HG03378 (cell line): Measurements from ENCODE around the gene DMGDH.
"Not testable (repeated sequence)": the region's sequence is repeated elsewhere in the genome, so short reads cannot be mapped to it uniquely, and the experiment has no call there.

ENCODE experiments used
- ATAC-seq: cut with Tn5 transposase; IDR thresholded peaks from one replicate; pipeline ENCODE4 v1.9.1; 2021; ENCODE audit warnings: mild to moderate bottlenecking, moderate library complexity; ENCODE audit not compliant: unreplicated experiment

DMGDH gene

DNA sequence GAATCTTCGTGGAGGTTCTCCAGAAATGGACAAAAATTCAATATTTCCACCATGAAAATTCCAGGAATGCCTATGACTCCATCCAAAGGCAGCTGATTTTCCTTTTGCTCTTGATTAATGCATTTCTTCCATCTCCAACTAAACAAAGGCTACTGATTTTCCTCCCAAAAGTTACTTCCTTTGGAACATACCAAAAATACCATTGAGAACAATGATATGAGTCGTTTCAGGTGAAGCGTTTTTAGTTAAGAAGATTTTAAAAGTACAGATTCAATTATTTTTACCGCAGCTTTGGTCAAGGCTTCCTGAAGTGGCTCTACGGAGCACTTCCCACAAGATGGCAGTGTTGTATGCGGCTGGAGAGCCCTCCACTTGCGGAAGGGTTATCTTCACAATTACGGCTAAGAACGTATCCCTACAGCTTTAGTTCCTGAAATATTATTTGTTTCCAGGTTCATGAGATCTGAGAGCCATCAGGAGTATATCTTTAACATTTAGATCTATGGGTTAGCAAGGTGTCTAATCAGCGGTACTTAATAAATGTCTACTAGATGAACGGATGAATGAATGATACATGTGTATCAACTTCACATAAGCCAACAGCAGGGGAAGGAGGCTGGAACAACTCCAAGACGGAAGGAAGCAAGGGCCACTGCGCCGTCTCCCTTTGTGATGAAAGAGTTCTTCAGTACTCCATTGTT, 48.5 kb downstream of the DMGDH start:
- no peak for ATAC-seq

DNA sequence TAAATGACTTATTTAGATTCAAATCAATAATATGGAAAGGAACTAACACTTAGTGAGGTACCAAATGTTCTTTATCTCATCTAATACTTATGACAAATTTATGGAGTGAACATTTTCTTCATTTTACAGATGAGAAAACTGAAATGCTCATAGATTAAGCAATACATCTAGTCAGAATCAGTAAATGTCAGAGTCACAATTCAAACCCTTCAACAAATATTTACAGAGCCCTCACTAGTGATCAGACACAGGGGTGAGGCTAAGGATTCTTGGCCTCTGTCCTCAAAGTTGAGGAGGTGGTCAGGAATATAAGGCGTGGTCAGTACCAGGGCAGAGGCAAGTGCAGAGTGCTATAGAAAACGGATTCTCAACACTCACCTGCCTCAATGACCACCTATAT, 54.8 kb downstream of the DMGDH start:
- no peak for ATAC-seq

DNA sequence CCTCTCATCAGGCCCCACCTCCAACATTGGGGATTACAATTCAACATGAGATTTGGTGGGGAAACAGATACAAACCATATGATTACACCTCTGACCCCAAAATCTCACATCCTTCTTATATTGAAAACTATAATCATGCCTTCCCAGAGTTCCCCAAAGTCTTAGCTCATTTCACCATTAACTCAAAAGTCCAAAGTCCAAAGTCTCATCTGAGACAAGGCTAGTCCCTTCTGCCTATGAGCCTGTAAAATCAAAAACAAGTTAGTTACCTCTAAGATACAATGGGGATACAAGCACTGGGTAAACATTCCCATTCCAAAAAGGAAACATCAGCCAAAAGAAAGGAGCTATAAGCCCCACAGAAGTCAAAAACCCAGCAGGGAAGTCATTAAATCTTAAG, 57.6 kb downstream of the DMGDH start:
- no peak for ATAC-seq

DNA sequence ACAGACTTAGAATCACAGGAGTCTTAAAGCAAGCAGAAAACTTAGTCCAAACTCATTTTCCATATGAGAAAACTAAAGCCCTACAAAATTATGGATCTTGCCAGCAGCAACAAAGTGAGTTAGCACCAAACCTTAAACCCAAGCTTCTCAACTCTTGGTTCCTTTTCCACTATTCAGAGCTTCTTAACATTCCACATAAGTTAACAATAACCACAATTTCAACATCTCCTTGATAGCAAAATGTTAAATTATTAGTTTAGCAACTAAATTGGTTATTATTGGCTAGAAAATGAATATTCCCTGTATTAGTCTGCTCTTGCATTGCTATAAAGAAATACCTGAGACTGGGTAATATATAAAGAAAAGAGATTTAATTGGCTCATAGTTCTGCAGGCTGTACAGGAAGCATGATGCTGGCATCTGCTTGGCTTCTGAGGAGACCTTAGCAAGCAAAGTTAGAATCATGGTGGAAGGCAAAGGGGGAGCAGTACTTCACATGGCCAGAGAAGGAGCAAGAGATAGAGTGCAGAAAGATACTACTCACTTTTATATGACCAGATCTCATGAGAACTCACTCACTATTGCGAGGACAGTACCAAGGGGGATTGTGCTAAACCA, 58.1 kb downstream of the DMGDH start:
- ATAC-seq: no peak

DNA sequence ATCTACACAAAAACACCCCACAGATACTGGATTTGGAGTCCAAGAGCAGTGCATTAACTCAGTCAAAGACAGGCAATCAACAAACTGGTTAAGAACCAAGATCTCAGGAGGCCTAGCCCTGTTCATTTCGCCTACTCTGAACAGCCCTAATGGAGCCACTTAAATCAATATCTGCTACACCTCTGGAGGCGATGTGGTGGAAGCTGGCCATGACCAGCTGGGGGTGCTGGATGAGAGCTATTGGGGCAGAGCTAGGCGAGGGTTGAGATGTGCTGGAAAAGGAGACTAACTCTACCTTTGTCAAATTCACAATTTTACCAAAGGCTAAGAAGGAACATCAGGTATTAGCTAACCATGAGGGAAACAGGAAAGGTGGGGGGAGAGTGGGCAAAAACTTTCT, 61.1 kb downstream of the DMGDH start:
- no peak for ATAC-seq

DNA sequence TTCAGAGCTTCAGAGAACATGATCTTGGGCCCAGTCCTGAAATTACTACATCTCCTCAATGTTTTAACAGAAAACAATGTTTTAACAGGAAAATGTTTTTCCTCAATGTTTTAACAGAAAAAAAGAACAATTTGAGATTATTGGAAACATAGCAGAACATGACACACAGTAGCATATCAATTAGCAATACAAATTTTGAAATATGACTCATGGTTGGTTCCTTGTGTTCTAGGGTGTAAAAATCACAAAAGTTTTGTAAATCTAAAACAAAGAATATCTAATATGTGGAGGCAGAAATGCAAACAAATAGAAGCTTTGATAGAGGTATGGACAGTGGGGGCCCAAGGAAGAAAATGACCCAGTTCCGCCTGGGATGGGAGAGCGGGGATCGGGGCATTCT, 61.6 kb downstream of the DMGDH start:
- no peak for ATAC-seq

DNA sequence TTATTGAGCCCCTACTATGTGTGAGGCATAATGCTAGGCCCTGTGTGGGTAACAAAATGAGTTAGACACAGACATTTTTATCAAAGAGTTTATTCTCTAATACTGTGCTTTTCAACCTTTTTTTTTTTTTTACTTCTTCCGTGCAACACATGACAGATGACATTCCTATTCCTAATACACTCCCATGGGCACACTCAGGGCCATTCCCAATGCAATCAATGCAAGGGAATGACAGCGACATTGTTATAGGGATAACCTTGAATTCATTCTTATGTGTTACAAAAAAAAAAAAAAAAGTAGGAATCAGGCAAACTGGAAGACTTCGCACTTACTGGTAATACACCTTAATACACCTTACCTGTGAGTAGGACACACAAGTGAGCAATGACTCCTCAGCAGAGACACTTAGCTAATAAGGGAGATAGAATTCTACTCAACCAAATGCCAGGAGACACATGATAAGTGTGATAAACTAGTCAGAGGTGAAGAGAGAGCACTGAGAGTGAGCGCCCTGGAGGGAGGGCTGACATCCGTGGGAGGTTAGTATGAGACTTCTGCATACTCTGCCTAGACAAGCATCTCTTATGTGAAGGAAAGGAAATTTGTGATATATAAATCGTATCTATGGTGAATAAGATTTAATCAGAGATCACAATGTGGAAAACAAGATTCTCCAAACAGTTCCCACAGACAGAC, 63.4 kb downstream of the DMGDH start:
- no peak for ATAC-seq

DNA sequence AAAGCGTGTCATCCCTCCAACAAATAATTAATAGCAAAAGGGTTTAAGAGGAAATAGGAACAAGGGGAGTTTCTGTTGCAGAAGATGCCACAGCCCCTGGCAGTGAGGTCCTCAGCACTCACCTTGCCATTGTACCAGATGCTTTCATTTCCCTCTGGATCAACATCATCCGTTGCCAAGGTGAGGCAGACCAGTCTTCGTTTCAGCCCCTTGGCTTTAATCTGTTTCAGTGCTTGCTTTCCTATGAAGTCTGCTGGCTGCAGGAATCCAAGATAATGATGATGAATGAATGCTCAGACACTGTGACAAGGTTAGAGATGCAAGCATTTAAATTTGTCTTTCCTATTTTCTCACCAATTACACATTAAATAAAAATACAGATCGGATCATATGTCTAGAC, 64.3 kb downstream of the DMGDH start:
- no peak for ATAC-seq

DNA sequence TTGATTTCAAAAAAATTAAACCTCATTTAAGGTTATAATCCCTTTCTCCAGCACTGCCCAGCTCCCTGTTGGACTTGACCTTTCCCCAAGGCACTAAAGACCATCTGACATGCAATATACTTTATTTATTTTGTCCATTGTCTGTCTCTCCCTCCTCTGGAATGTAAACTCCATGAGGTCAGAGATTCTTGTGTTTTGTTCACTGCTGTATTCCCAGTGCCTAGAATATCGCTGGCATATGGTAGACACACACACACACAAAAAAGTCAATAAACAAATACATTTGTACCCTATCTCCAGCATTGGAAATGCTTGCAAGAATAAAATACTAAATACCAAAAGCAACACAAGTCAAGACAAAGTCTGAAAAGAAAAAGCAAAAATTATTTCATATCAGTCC, 67.1 kb downstream of the DMGDH start:
- no peak for ATAC-seq

DNA sequence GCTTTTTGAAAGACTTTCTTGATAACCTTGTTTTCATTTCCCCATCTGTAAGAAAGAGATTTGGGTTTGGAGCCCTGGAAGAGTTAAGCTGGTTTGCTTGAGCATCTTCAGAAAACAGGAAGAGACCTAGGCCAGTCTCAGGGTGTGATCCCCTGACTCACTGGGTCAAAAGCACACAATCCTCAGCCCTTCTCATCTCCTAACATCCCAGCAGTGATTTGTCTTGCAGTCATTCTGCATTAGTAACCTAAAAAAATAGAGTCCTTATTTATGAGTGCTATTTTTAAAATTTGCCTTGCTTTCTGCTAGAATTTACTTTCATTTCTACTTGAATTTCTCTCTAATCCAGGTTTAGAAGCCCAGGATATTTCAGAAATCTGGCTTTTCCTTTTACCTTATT, 68.0 kb downstream of the DMGDH start:
- no peak for ATAC-seq

DNA sequence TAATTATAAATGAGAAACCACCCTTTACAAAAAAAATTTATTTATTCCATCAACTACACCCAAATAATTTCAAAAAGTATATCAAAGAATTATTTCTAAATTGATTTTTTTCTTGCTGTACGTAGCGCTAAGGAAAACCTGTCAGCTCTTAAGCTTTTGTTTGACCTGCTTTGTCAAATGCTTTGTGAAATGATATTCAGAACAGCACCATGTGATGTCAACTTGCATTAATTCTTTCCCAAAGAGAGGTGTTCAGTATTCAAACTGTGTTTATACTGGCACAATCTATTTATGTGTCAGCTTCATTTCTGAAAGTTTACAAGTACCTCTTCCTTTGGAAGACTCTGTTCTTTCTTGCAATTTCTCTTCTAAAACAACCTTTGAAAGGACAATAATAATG, 72.4 kb downstream of the DMGDH start:
- no peak for ATAC-seq

DNA sequence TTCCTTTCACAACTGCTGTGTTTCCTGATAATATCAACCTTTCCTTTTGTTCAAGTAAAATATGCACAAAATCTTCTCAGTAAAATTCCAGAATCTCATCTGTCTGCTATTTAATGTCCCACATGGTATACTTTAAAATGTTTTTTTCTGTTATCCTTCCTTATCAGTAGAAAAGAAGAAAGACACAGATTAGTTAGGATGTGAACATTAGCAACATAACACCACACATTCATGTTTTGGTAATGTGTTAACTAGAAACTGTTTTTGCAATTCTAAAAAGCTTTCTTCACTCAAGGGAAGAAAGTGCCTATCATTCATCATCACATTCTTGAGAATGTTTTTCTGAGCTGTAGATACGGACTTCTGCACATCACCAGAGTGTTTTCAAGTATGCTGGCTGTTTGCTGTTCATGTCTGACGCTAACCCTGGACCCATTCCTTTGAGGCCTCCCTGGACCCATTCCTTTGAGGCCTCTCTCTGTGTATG, 73.9 kb downstream of the DMGDH start:
- ATAC-seq: no peak

DNA sequence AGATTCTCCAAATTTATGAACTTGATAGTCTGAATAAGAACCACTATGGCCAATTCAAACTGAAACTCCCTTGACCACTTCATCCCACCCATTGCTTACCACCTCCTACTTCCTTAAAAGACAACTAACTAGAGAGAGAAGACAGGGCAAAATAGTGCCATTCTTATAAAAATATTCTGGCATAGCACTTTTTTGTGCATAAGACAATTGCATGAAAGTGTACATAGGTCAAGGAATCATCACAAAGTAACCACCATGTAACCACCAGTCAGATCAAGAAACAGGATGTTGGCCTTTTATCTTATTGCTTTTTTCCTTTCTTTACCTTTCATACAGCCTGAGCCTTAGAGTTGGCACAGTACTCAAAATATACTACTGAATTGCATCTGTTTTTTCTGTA, 76.3 kb downstream of the DMGDH start:
- no peak for ATAC-seq

DNA sequence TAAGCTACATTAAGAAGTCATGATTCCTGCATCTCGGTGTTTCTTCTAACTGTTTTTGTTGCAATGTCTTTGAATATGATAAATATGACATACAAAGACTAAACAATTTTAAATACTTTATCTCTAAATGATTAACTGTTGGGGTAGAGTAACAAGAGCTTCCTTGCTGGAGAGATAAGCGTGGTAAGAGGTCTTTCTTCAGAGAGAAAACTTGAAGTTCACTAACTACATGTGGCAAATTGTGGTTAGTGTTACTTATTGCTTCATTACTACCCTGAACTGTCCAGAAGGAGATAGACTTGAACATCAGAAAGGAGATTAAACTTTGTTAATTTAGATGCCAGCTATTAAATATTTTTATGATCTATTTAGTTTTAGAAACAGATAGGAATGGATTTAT, 77.3 kb downstream of the DMGDH start:
- ATAC-seq: no peak

DNA sequence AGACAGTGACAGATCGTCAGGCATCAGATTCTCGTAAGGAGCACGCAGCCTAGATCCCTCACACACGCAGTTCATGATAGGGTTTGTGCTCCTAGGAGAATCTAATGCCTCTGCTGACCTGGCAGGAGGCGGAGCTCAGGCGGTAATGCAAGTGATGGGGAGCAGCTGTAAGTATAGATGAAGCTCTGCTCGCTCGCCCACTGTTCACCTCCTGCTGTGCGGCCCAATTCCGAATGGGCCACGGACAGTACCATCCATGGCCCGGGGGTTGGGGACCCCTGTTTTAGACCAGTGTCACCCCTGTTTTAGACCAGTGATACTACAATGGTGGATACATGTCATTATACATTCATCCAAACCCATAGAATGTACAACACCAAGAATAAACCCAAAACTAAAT, 80.4 kb downstream of the DMGDH start:
- no peak for ATAC-seq

DNA sequence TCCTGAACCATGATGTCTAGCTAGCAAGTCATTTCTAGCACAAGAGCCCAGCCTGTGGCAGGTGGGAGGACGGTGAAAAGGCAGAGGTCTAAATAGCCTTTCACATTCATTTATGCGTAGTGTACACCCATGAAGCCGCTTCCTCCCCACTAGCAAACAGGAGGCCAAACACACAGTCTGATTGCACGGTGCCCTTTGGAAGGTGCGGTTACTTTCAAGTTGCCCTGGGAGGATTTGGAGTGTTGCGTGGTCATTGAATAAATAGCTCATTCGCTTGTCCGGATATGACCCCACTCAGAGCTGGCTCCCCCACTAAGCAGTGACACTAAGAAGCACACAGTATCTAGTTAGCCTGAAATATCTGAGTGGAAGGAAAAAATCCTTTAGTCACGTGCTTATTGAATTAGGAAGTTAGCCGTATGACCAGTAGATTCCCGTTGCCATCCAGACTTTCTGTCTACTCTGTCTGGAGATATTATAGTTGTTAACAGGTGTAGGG, 83.7 kb downstream of the DMGDH start:
- peak; percentile 56 for ATAC-seq

DNA sequence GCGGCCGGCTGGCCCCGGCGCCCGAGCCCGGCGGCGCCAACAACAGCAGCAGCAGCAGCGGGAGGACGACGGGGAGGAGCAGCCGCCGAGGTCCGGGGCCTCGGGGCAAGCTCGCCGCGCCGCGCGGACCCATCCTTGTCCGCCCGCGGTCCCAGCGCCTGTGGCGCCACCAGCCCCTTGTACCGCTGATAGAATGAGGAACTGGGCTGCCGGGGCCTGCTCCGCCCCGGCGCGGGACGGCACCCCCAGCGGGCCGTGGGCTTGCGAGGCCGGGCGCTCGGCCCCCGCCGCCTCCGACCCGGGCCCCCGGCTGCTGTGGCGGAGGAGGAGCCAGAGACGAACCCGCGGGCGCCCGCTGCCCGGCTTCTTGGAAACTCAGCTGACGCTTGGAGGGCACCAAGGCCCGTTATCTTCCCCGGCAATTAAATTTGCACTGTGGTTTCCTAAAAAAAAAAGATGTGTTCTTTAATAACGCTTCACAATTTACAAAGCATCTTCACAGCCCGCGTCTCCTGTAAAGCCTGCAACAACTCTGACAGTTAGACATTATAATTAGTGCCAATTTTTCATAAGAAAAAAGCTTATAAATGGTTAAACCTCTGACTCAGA, 84.3 kb downstream of the DMGDH start, which contains the start of gene ARSB:
ARSB (minus strand) TSS at position 195 of the 609 bp plus-strand sequence; CDS start at position 133, 62 bp downstream.
- peak; percentile 23 for ATAC-seq

DNA sequence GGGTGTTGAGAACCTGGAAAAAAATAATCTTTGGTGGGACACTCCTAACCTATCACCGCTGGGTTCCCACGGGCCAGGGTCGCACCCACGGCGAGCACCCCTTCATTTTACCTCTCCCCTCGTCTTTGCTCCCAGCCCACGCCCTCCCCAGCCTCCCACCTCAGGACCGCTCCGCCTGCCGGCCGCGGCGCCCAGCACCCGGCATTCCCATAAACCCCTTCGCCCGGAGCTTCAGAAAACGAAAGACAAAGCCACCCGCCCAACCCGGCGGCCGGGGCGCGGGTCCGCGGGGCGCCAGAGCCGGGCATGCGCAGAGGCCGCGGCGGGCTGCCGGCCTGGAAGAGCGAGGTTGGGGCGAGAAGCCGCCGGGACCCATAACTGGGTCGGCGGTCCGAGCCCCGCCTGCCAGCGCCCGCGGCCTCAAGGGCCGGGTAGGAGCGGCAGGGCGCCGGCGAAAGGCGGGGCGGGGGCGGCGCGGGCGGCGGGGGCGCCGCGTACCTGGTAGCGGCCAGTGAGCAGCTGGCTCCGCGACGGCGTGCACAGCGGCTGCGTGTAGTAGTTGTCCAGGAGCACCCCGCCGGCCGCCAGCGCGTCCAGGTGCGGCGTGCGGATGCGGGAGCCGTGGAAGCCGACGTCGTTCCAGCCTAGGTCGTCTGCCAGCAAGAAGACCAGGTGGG, 84.9 kb downstream of the DMGDH start:
- peak; percentile 39 for ATAC-seq

DNA sequence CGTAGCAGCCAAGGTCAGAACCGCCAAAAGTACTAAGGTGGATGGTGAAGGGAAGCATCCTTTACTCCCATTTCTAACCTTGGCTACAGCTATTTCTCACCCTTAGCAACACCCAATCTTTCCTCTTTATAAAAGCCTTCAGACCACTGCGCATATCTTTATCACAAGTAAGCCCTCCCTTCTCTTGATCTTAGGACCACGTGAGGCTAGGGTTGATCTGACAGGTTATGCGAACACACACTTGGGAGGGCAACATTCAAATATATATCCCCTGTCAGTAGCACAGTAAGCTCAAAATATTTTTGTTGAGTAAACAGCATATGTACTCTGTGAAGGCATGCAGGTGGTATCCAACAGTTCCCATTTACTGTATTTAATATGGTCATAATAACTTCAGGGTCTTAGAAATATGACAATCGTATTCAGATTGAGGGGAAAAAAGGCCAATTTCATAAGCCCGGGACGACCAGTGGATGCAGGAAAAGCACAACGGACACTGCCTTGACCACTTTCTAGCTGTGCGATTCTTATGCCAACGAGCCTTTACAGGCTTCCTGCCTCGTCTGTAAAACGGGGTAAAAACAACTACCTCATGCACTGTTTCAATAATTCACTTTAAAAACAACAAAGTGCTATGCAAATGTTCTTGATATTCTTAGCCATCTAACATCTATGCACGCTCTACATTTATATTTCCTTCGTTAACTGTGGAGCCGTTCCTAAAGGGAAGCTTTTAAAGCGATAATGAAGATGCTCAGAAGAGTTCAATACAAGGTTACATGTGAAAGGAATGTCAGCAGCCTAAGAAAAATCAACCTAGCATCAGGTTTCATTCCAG, 85.7 kb downstream of the DMGDH start:
- peak; percentile 4 for ATAC-seq

DNA sequence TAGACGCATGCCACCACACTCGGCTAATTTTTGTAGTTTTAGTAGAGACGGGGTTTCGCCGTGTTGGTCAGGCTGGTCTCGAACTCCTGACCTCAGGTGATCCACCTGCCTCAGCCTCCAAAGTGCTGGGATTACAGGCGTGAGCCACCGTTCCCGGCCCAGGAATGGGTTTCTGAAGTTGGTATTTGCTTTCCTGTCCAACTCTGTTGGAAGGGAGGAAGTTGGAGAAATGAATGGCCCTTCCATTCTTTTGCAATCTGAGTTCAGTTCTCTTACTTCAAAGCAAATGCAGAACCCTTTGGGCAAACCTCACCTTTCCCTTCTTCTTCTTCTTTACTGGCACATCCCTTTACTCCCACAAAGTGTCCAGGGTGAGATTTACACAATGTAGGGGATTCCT, 86.3 kb downstream of the DMGDH start:
- ATAC-seq: not testable (repeated sequence)
